IPS DF 19.7 (cell line): ENCODE measurements around the gene LANCL1.

Experiments
- DNase-seq: peaks from one replicate; pipeline ENCODE4 v3.0.0-alpha.2; 2013; ENCODE audit warnings: low read depth, low spot score

The LANCL1 gene

DNA sequence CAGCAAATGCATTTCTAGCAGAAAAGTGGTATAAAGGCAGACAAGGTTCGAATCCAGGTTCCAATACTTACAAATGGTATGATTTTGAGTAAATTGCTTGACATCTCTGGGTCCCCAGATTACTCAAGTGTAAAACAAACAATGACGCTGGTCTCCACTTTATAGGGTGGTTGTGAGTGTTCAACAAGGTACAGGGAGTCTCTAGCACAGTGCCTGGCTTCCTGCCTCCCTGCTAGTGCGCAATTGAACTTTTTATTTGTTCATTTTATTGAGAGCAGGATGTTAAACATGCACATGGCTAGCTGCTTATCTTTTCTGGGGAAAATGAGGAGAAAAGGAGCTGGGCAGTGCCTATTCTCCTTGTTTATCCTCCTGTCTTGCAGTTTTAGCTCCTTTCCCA lies 86.7 kb downstream of the LANCL1 start:
- no peak for DNase-seq

DNA sequence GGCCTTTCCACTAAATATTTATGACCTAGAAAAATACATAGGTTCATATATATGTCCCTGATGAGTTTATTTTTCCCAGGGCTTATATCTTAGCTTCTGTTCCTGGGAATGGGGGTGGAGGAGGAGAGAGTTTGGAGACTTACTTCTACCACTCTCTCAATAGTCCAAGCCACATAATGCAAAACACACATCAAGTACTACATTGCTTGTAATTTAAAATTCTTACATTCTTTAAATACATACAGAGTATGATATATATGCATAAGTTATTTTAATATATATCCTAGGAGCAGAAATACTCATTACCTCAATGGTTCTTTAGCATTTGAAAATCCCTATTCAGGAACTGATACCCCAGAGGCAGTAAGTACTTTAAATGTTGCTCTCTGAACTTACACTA lies 88.4 kb downstream of the LANCL1 start:
- no peak for DNase-seq

- DNase-seq: no peak
These were observed 89.5 kb downstream of the LANCL1 start for GRCh38 chr2:210387074-210387473.
